T1000 (cell line): ENCODE data around the gene MAPKAPK3.
"Not testable (repeated sequence)": the region's sequence is repeated elsewhere in the genome, so short reads cannot be mapped to it uniquely, and the experiment has no call there.

Source experiments
- DNase-seq: peaks from one replicate; lab custom pipeline; 2025; ENCODE audit warnings: mixed read lengths; lab: John Stamatoyannopoulos, UW

Gene MAPKAPK3

GRCh38 chr3:50656417-50657195 lies 39.7 kb downstream of the MAPKAPK3 start:
- no peak for DNase-seq

GRCh38 chr3:50657407-50657806 lies 40.5 kb downstream of the MAPKAPK3 start:
- DNase-seq, result no peak

- DNase-seq, result no peak
Measured at GRCh38 chr3:50657816-50658215, 40.9 kb downstream of the MAPKAPK3 start.

- DNase-seq, result no peak
Measured at GRCh38 chr3:50658416-50658815, 41.5 kb downstream of the MAPKAPK3 start.

- no peak for DNase-seq
Measured at GRCh38 chr3:50658831-50659230, 41.9 kb downstream of the MAPKAPK3 start.

GRCh38 chr3:50660386-50660785 lies 43.4 kb downstream of the MAPKAPK3 start:
- DNase-seq, result no peak

GRCh38 chr3:50661321-50661837 lies 44.4 kb downstream of the MAPKAPK3 start:
- DNase-seq, result no peak

GRCh38 chr3:50662408-50662807 lies 45.5 kb downstream of the MAPKAPK3 start:
- DNase-seq, result no peak

- no peak for DNase-seq
Measured at GRCh38 chr3:50665081-50665840, 48.3 kb downstream of the MAPKAPK3 start.

- DNase-seq, result not testable (repeated sequence)
Measured at GRCh38 chr3:50665841-50666115, 48.8 kb downstream of the MAPKAPK3 start.

- DNase-seq, result no peak
Measured at GRCh38 chr3:50666837-50667236, 49.9 kb downstream of the MAPKAPK3 start.

GRCh38 chr3:50671331-50671730 lies 54.4 kb downstream of the MAPKAPK3 start:
- peak; percentile 67 for DNase-seq

GRCh38 chr3:50672656-50673055 lies 55.7 kb downstream of the MAPKAPK3 start:
- DNase-seq, result no peak

- no peak for DNase-seq
Measured at GRCh38 chr3:50673931-50674330, 57.0 kb downstream of the MAPKAPK3 start.

- DNase-seq, result peak; percentile 66
Measured at GRCh38 chr3:50674349-50675178, 57.6 kb downstream of the MAPKAPK3 start, which contains the start of gene DOCK3. Gene DOCK3 (plus strand): TSS chr3:50674927. CDS start chr3:50675264, 337 bp downstream.

GRCh38 chr3:50675179-50676030 lies 58.5 kb downstream of the MAPKAPK3 start:
- no peak for DNase-seq

GRCh38 chr3:50676031-50676705 lies 59.2 kb downstream of the MAPKAPK3 start:
- no peak for DNase-seq

GRCh38 chr3:50687127-50687751 lies 70.3 kb downstream of the MAPKAPK3 start:
- DNase-seq, result no peak

GRCh38 chr3:50687916-50688315 lies 71.0 kb downstream of the MAPKAPK3 start:
- no peak for DNase-seq

- not testable (repeated sequence) for DNase-seq
Measured at GRCh38 chr3:50688602-50689001, 71.7 kb downstream of the MAPKAPK3 start.
